Measurements from ENCODE around the gene IMP4. TPM values are rescaled to one million over a fixed set of nuclear protein-coding genes. Genes with fewer than 3 reads are reported as not detected.

The IMP4 gene
- total and polyA plus RNA-seq, 2 donors (not counting 3 experiments of a cell fraction or from before 2014, with no cell fraction given), result 74.0 to 149 TPM

GRCh38 chr2:130338793-130339345 is 3.8 kb upstream of the IMP4 start:
- Histone ChIP-seq H3K4me3 (replicated peaks in 1 of 3; ENCODE audit: insufficient read depth in 1 of 3, low read depth in 1 of 3, low read length in 3 of 3) (no peak overlapping the region), H3K79me2 (ENCODE audit: control insufficient read depth, insufficient read depth, low read length) (peaks cover 9% of the 10 kb centered on the region), H4K20me1 (replicated peaks; ENCODE audit: control insufficient read depth, extremely low read depth, insufficient read depth, low read length) (no peaks in the 10 kb centered on the region), H3K36me3 (ENCODE audit: control insufficient read depth in 2 of 2, extremely low read depth in 1 of 2, insufficient read depth in 2 of 2, low read length in 2 of 2) (peaks cover 0 to 4% of the 10 kb centered on the region in 2 experiments), H3K9me3 (replicated peaks; ENCODE audit: control insufficient read depth, insufficient read depth, low read length) (no peaks in the 10 kb centered on the region), H3K9me1 (replicated peaks; ENCODE audit: control insufficient read depth, extremely low read depth, insufficient read depth, low read length) (no peaks in the 10 kb centered on the region), H3K4me1 (ENCODE audit: control insufficient read depth, extremely low read depth, insufficient read depth, low read length) (peaks cover 12% of the 10 kb centered on the region), H2AFZ (ENCODE audit: low read depth, low read length) (no peak overlapping the region), H3K27me3 (ENCODE audit: control insufficient read depth in 2 of 2, insufficient read depth in 2 of 2, low read length in 2 of 2) (peaks cover 3 to 4% of the 10 kb centered on the region in 2 experiments), H3K9ac (replicated peaks; ENCODE audit: extremely low read depth, insufficient read depth, low read length) (no peak overlapping the region), H3K4me2 (ENCODE audit: insufficient read depth, low read length) (no peak overlapping the region), H3K27ac (ENCODE audit: insufficient read depth, low read depth, low read length) (no peak overlapping the region)
- POLR2A ChIA-PET, result no interaction called here
- BruUV-seq (replicated peaks), result no TSS peak
- DNase-seq (ENCODE audit: low read depth, low spot score), result no peak
- CTCF ChIA-PET, result interaction anchor here (1.4 kb wide), 1 partner anchor 157 kb away, joined by 4 read pairs; the partner anchor contains the start of gene SMPD4
- intact Hi-C loops (cut with micrococcal nuclease) (loop anchor here (10.0 kb wide), 2 partner anchors 94 to 1604 kb away; no protein-coding TSS in a partner anchor), dilution Hi-C loops (cut with MboI; ENCODE audit: extremely low pct_ligation_motif_present, low sequenced_read_pairs) (no loop called here)
- no peak for FAIRE-seq
- TF ChIP-seq FOS (IDR thresholded peaks at IDR 0.05; ENCODE audit: borderline replicate concordance, insufficient read depth, low read length) (no peak), MYC (IDR thresholded peaks at IDR 0.05; ENCODE audit: low read depth, low read length) (no peak), MAX (IDR thresholded peaks at IDR 0.05; ENCODE audit: insufficient read depth, insufficient read length) (no peak), GATA2 (IDR thresholded peaks at IDR 0.05; ENCODE audit: insufficient read depth, insufficient read length, low read depth, low read length) (no peak), JUN (IDR thresholded peaks at IDR 0.05; ENCODE audit: borderline replicate concordance, insufficient read depth, insufficient read length, low read depth) (no peak), POLR2A (IDR thresholded peaks at IDR 0.05; ENCODE audit: low read depth, low read length) (no peak), EZH2 (IDR thresholded peaks at IDR 0.05; ENCODE audit: borderline replicate concordance, low read depth, low read length, severe bottlenecking) (no peak), POLR2AphosphoS5 (IDR thresholded peaks at IDR 0.05; ENCODE audit: insufficient read depth, low read depth, low read length) (no peak)
- TF ChIP-seq, protein P1, sequence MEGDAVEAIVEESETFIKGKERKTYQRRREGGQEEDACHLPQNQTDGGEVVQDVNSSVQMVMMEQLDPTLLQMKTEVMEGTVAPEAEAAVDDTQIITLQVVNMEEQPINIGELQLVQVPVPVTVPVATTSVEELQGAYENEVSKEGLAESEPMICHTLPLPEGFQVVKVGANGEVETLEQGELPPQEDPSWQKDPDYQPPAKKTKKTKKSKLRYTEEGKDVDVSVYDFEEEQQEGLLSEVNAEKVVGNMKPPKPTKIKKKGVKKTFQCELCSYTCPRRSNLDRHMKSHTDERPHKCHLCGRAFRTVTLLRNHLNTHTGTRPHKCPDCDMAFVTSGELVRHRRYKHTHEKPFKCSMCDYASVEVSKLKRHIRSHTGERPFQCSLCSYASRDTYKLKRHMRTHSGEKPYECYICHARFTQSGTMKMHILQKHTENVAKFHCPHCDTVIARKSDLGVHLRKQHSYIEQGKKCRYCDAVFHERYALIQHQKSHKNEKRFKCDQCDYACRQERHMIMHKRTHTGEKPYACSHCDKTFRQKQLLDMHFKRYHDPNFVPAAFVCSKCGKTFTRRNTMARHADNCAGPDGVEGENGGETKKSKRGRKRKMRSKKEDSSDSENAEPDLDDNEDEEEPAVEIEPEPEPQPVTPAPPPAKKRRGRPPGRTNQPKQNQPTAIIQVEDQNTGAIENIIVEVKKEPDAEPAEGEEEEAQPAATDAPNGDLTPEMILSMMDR (IDR thresholded peaks at IDR 0.05; ENCODE audit: extremely low read depth in 1 of 2, insufficient read depth in 1 of 2, low read depth in 1 of 2, low read length in 2 of 2), result no peak

Measured in endothelial cell of umbilical vein (primary cell).